Type B pancreatic cell (in vitro differentiated cells): ENCODE results near the gene FIZ1. TPM values are rescaled to one million over a fixed set of nuclear protein-coding genes. Genes with fewer than 3 reads are reported as not detected.

Source experiments
- DNase-seq: peaks from one replicate; pipeline ENCODE4 v3.0.0; 2021; ENCODE audit warnings: mixed read lengths; ENCODE audit not compliant: unreplicated experiment; ENCODE audit errors: extremely low spot score
- H3K27ac Mint-ChIP-seq: 2 replicates; pipeline ENCODE4 v1.8.0; 2021; ENCODE audit warnings: mild to moderate bottlenecking, mixed read lengths
- H3K27me3 Mint-ChIP-seq: 2 replicates; pipeline ENCODE4 v1.8.0; 2021; ENCODE audit warnings: mixed read lengths
- H3K36me3 Mint-ChIP-seq: 2 replicates; pipeline ENCODE4 v1.8.0; 2021; ENCODE audit warnings: mixed read lengths
- H3K4me1 Mint-ChIP-seq: one replicate; pipeline ENCODE4 v1.8.0; 2021; ENCODE audit warnings: mixed read lengths; ENCODE audit not compliant: unreplicated experiment
- H3K4me3 Mint-ChIP-seq: 2 replicates; pipeline ENCODE4 v1.8.0; 2021; ENCODE audit warnings: mild to moderate bottlenecking, mixed read lengths
- H3K9me3 Mint-ChIP-seq: 2 replicates; pipeline ENCODE4 v1.8.0; 2021; ENCODE audit warnings: mixed read lengths
- CTCF ChIP-seq: fragments of 200-600 bp; sonication (generic); conservative IDR thresholded peaks from 2 replicates; pipeline ENCODE4 v1.5.0; 2021; ENCODE audit warnings: antibody characterized with exemption, mild to moderate bottlenecking
- total RNA-seq: library from RNA; stranded (reverse); gene quantifications from 2 replicates; pipeline ENCODE4 v1.2.1, GENCODE V29; 2021; ENCODE audit warnings: low replicate concordance

Gene FIZ1
- total RNA-seq, 1 donor from 2014 or later, result 22.4 TPM

GRCh38 chr19:55563261-55563690 lies 36.0 kb downstream of the FIZ1 start:
- H3K27ac Mint-ChIP-seq, result peak overlapping the region; percentile 77
- no peak overlapping the region for H3K4me3 Mint-ChIP-seq
- DNase-seq, result no peak

GRCh38 chr19:55559684-55560083 lies 39.6 kb downstream of the FIZ1 start:
- peaks cover 14% of the 10 kb centered on the region for H3K4me1 Mint-ChIP-seq
- no peaks in the 10 kb centered on the region for H3K36me3 Mint-ChIP-seq
- H3K9me3 Mint-ChIP-seq, result no peaks in the 10 kb centered on the region
- no peak for TF ChIP-seq CTCF
- DNase-seq, result no peak
- peaks cover 10% of the 10 kb centered on the region for H3K27me3 Mint-ChIP-seq
- H3K4me3 Mint-ChIP-seq, result no peak overlapping the region
- no peak overlapping the region for H3K27ac Mint-ChIP-seq

More at GRCh38 chr19:55563261-55563690, 36.0 kb downstream of the FIZ1 start:
- TF ChIP-seq CTCF, result no peak
- Mint-ChIP-seq H3K9me3 (no peaks in the 10 kb centered on the region), H3K27me3 (peaks cover 5% of the 10 kb centered on the region), H3K4me1 (peaks cover 5% of the 10 kb centered on the region), H3K36me3 (no peaks in the 10 kb centered on the region)

GRCh38 chr19:55554741-55555152 lies 44.6 kb downstream of the FIZ1 start:
- H3K27me3 Mint-ChIP-seq, result peaks cover 24% of the 10 kb centered on the region
- no peaks in the 10 kb centered on the region for H3K9me3 Mint-ChIP-seq
- peak overlapping the region; percentile 66 for H3K27ac Mint-ChIP-seq
- TF ChIP-seq CTCF, result no peak
- no peaks in the 10 kb centered on the region for H3K36me3 Mint-ChIP-seq
- peaks cover 22% of the 10 kb centered on the region for H3K4me1 Mint-ChIP-seq
- DNase-seq, result no peak
- H3K4me3 Mint-ChIP-seq, result peak overlapping the region; percentile 34

GRCh38 chr19:55554302-55554701 lies 45.0 kb downstream of the FIZ1 start:
- DNase-seq, result no peak
- Mint-ChIP-seq H3K27ac (peak overlapping the region; percentile 66), H3K9me3 (no peaks in the 10 kb centered on the region), H3K4me1 (peaks cover 27% of the 10 kb centered on the region), H3K36me3 (no peaks in the 10 kb centered on the region), H3K27me3 (peaks cover 29% of the 10 kb centered on the region), H3K4me3 (no peak overlapping the region)
- TF ChIP-seq CTCF, result no peak

GRCh38 chr19:55553217-55554182 lies 45.8 kb downstream of the FIZ1 start:
- peaks cover 27% of the 10 kb centered on the region for H3K4me1 Mint-ChIP-seq

More at GRCh38 chr19:55553217-55554182, 45.8 kb downstream of the FIZ1 start:
- Mint-ChIP-seq H3K9me3 (no peaks in the 10 kb centered on the region), H3K36me3 (no peaks in the 10 kb centered on the region), H3K4me3 (no peak overlapping the region), H3K27me3 (peaks cover 29% of the 10 kb centered on the region), H3K27ac (peak overlapping the region; percentile 65)
- peak; percentile 17 for TF ChIP-seq CTCF
- DNase-seq, result no peak
